ENCODE measurements around the gene CLIC4. TPM values are rescaled to one million over a fixed set of nuclear protein-coding genes. Genes with fewer than 3 reads are reported as not detected.

The CLIC4 gene
- total and polyA plus RNA-seq, 9 of the 15 experiments (the other 6 are each of a cell fraction or from before 2014, with no cell fraction given): 16.0 to 67.5 (median 38.4) TPM

DNA sequence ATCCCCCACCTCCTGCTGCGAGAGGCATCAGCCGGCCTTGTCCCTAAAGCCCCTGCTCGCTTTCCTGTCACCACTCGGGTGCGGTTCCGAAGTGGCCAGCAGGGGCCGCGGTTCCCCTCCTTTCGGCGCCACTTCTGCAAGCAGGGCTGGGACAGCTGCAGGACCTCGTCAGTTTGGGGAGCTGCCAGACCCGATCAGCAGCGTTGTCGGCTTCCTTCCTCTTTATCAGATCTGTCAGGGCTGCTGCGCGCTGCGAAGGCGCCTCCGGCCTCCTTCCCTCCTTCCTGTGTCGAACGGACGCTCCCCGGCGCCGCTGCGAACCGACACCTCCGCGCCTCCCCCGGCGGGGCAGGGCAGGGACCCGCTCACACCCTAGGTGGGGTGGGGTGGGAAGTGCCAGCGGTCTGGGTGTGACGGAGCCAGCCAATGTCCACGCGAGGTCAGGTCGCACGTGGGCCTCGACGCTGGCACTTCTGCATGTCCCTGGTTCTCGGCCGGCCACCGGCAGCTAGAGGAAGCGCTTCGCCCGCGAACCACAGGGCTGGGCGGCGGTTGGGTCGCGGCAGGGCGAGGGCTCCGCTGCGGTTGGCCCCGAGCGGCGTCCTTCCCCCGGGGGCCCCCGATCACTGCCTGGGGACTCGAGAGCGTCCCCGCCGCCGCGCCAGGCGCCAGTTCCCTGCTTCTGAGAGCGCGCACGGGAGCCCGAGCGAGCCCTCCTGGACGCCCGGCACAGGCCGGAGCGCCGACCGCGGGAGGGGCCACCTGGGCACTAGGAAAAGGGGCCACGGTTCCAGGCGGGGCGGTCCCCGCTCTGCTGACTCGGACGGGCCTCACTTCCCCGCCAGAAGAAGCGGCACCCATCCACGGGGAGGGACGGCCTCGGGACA is 103.0 kb downstream of the CLIC4 start (continued):
- TF ChIP-seq POLR2AphosphoS5 (IDR thresholded peaks at IDR 0.05; ENCODE audit: control insufficient read depth, insufficient read depth, low read depth, low read length) (peak; percentile 46; the same call in 1 of the 2 replicates), ZNF384 (IDR thresholded peaks at IDR 0.05; ENCODE audit: low read depth, low read length) (0 out of 2 replicates have a peak, but pooled peaks have one; percentile 18), ZFP36 (IDR thresholded peaks at IDR 0.05; ENCODE audit: low read depth, low read length, partially characterized antibody) (peak; percentile 57), FOXP1 (CRISPR knock-in tag; IDR thresholded peaks at IDR 0.05) (peak; percentile 89), CBX5 (IDR thresholded peaks at IDR 0.05; ENCODE audit: borderline replicate concordance, low read depth) (peak; percentile 52; the same call in 1 of the 2 replicates), DACH1 (IDR thresholded peaks at IDR 0.05; ENCODE audit: partially characterized antibody) (peak; percentile 70), SMAD3 (CRISPR knock-in tag; conservative IDR thresholded peaks at IDR 0.05) (peak; percentile 88), FOSL1 (tag; conservative IDR thresholded peaks at IDR 0.05) (peak; percentile 19; the same call in 1 of the 2 replicates), HNRNPUL1 (IDR thresholded peaks at IDR 0.05; ENCODE audit: low read length) (no peak), NCOA1 (IDR thresholded peaks at IDR 0.05; ENCODE audit: low read depth) (0 out of 2 replicates have a peak, but pooled peaks have one; percentile 64), PHB (CRISPR knock-in tag; IDR thresholded peaks at IDR 0.05) (peak; percentile 61; the same call in 1 of the 2 replicates), GATA2 (CRISPR knock-in tag; IDR thresholded peaks at IDR 0.05) (peak; percentile 87), RBFOX2 (IDR thresholded peaks at IDR 0.05; ENCODE audit: low read depth, low read length) (peak; percentile 86), RB1 (IDR thresholded peaks at IDR 0.05; ENCODE audit: low read depth) (peak; percentile 97), MCM3 (IDR thresholded peaks at IDR 0.05) (no peak), CREB1 (IDR thresholded peaks at IDR 0.05) (peak; percentile 57), CREB1 (CRISPR knock-in tag; IDR thresholded peaks at IDR 0.05) (peak; percentile 76), ZNF232 (CRISPR knock-in tag; IDR thresholded peaks at IDR 0.05) (no peak), CTBP1 (IDR thresholded peaks at IDR 0.05; ENCODE audit: borderline replicate concordance) (peak; percentile 98), EGR1 (conservative IDR thresholded peaks at IDR 0.05) (peak; percentile 48), TCF7 (IDR thresholded peaks at IDR 0.05; ENCODE audit: borderline replicate concordance) (peak; percentile 69; the same call in 1 of the 2 replicates)
- TF ChIP-seq, protein P1, sequence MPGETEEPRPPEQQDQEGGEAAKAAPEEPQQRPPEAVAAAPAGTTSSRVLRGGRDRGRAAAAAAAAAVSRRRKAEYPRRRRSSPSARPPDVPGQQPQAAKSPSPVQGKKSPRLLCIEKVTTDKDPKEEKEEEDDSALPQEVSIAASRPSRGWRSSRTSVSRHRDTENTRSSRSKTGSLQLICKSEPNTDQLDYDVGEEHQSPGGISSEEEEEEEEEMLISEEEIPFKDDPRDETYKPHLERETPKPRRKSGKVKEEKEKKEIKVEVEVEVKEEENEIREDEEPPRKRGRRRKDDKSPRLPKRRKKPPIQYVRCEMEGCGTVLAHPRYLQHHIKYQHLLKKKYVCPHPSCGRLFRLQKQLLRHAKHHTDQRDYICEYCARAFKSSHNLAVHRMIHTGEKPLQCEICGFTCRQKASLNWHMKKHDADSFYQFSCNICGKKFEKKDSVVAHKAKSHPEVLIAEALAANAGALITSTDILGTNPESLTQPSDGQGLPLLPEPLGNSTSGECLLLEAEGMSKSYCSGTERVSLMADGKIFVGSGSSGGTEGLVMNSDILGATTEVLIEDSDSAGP (CRISPR knock-in tag; IDR thresholded peaks at IDR 0.05): 0 out of 2 replicates have a peak, but pooled peaks have one; percentile 53
- TF ChIP-seq, protein P2, sequence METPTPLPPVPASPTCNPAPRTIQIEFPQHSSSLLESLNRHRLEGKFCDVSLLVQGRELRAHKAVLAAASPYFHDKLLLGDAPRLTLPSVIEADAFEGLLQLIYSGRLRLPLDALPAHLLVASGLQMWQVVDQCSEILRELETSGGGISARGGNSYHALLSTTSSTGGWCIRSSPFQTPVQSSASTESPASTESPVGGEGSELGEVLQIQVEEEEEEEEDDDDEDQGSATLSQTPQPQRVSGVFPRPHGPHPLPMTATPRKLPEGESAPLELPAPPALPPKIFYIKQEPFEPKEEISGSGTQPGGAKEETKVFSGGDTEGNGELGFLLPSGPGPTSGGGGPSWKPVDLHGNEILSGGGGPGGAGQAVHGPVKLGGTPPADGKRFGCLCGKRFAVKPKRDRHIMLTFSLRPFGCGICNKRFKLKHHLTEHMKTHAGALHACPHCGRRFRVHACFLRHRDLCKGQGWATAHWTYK (CRISPR knock-in tag; IDR thresholded peaks at IDR 0.05): peak; percentile 97
- TF ChIP-seq, protein P3, sequence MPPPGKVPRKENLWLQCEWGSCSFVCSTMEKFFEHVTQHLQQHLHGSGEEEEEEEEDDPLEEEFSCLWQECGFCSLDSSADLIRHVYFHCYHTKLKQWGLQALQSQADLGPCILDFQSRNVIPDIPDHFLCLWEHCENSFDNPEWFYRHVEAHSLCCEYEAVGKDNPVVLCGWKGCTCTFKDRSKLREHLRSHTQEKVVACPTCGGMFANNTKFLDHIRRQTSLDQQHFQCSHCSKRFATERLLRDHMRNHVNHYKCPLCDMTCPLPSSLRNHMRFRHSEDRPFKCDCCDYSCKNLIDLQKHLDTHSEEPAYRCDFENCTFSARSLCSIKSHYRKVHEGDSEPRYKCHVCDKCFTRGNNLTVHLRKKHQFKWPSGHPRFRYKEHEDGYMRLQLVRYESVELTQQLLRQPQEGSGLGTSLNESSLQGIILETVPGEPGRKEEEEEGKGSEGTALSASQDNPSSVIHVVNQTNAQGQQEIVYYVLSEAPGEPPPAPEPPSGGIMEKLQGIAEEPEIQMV (tag; conservative IDR thresholded peaks at IDR 0.05; ENCODE audit: low read depth): no peak
- TF ChIP-seq, protein P4, sequence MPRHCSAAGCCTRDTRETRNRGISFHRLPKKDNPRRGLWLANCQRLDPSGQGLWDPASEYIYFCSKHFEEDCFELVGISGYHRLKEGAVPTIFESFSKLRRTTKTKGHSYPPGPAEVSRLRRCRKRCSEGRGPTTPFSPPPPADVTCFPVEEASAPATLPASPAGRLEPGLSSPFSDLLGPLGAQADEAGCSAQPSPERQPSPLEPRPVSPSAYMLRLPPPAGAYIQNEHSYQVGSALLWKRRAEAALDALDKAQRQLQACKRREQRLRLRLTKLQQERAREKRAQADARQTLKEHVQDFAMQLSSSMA (CRISPR knock-in tag; IDR thresholded peaks at IDR 0.05): peak; percentile 91

Data from K562 (cell line).